Stomach (tissue), 9 donors: ENCODE results near the gene LRPPRC. TPM values are rescaled to one million over a fixed set of nuclear protein-coding genes. Genes with fewer than 3 reads are reported as not detected.

Experiments
- DNase-seq, 2 donors: peaks; one replicate each; pipeline versions ENCODE4 v3.0.0 to v3.0.0-alpha.2; 2013 to 2019
- H3K27ac ChIP-seq, 5 donors: fragments of 200-600 bp in 4 of 5; sonication (generic) in 4 of 5; one replicate each; pipeline ENCODE4 v1.5.1; 2013 to 2019; ENCODE audit warnings: mild to moderate bottlenecking in 1 of 5, moderate library complexity in 1 of 5
- H3K27me3 ChIP-seq, 3 donors: fragments of 200-600 bp; sonication (generic); one replicate each; pipeline ENCODE4 v1.5.1; 2017 to 2019; ENCODE audit warnings: mixed run types in 1 of 3
- H3K36me3 ChIP-seq, 4 donors: fragments of 200-600 bp; sonication (generic); 1 replicate in 3 of 4; 2 replicates in 1 of 4; pipeline ENCODE4 v1.5.1; 2016 to 2019
- H3K4me1 ChIP-seq, 4 donors: fragments of 200-600 bp; sonication (generic); one replicate each; pipeline ENCODE4 v1.5.1; 2016 to 2019
- H3K4me3 ChIP-seq, 4 donors: fragments of 200-600 bp; sonication (generic) in 3 of 4; one replicate each; pipeline ENCODE4 v1.5.1; 2016 to 2019; ENCODE audit warnings: mild to moderate bottlenecking in 1 of 4
- H3K9me3 ChIP-seq, 4 donors: fragments of 200-600 bp; sonication (generic); one replicate each; pipeline ENCODE4 v1.5.1; 2016 to 2019
- EP300 ChIP-seq: sonication (generic); formaldehyde crosslinking; IDR thresholded peaks from one replicate; pipeline ENCODE4 v1.6.1; 2017; ENCODE audit warnings: antibody characterized with exemption
- POLR2A ChIP-seq, 4 donors: fragments of 450-650 bp; IDR thresholded peaks; one replicate each; pipeline ENCODE4 v1.6.1; 2016; ENCODE audit warnings: antibody characterized with exemption in 4 of 4, control low read depth in 2 of 4, mild to moderate bottlenecking in 1 of 4, moderate library complexity in 1 of 4
- POLR2AphosphoS5 ChIP-seq, 3 donors: sonication (generic); formaldehyde crosslinking; IDR thresholded peaks; one replicate each; pipeline ENCODE4 v1.6.1; 2016; ENCODE audit warnings: antibody characterized with exemption in 3 of 3
- WGBS, 5 donors: extraction: QIAGEN DNeasy Blood & Tissue Kit in 3 of 5; methylation state at CpG; one replicate each; pipeline versions ENCODE4 v1.1.5 to v1.1.7; 2013 to 2018; 5-methylcytosine and 5-hydroxymethylcytosine counted together
- intact Hi-C: fragments of 100-400 bp; cut with DNase I; formaldehyde crosslinking; loops from one replicate; pipeline ENCODE4 v1.15.1; 2023; ENCODE audit warnings: low total_unique reads
- polyA plus RNA-seq, 3 donors: library from polyadenylated mRNA; stranded (reverse); fragments of 200-250 nt; gene quantifications; one replicate each; pipeline ENCODE4 v1.2.3, GENCODE V29; 2013
- small RNA-seq, 4 donors: library from RNA; depleted of rRNA; stranded (forward); fragments of <200 nt; gene quantifications; one replicate each; pipeline ENCODE3, GENCODE V24; 2016
- total RNA-seq, 5 donors: library from RNA; depleted of rRNA; stranded (reverse); fragments of >200 nt; gene quantifications; one replicate each; pipeline versions ENCODE4 v1.1.0 to v1.2.3, GENCODE V29; 2014 to 2016
- TF ChIP-seq, protein P1 (sequence below), 7 experiments: fragments of 450-650 bp in 4 of 7; fragments of 200-600 bp in 3 of 7; sonication (generic) in 3 of 7; IDR thresholded peaks; one replicate each; pipeline ENCODE4 v1.5.1; 2016 to 2019; ENCODE audit warnings: antibody characterized with exemption in 7 of 7, control low read depth in 2 of 7, mild to moderate bottlenecking in 1 of 7
- donor health status: healthy with polysubstance abuse.
- donor health status: Bipolar disorder and iron deficiency.
- donor health status: healthy.

The LRPPRC gene
- total and polyA plus RNA-seq, 8 donors, result 12.6 to 124 (median 35.5) TPM

DNA sequence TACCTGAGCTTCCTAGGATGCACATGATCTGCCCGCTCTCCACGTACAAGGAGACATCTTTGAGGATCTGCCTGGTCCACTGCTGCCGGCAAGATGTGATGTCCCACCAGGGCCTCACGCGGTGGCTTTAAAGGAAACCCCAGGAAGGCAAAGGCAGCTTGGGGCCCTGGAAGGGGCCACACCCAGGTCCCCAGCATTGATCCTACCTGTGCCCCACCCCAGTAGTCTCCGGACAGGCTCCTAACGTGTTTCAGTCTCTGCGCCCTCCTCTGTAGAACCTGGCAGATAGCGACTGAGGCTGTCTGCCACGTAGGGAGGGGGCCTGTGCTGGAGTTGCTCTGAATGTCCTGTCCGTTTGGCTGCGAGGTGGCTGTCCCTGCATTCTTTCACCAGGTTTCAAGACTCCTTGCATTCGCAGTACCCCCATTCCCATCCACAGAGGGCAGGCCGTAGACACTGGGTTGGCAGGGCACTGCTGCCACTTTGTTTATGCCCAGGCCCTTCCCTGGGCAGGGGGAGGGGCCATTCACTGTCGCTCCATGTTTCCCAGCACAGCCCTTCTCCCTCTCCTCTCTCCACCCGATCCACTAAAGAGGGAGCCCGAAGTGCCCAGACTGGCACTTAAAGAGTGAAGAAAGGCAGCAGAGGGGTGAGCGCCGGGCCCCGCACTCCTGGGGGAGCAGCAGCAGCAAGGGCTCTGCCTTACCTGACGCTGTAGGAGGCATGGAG lies 157.8 kb downstream of the LRPPRC start:
- TF ChIP-seq, protein P1, sequence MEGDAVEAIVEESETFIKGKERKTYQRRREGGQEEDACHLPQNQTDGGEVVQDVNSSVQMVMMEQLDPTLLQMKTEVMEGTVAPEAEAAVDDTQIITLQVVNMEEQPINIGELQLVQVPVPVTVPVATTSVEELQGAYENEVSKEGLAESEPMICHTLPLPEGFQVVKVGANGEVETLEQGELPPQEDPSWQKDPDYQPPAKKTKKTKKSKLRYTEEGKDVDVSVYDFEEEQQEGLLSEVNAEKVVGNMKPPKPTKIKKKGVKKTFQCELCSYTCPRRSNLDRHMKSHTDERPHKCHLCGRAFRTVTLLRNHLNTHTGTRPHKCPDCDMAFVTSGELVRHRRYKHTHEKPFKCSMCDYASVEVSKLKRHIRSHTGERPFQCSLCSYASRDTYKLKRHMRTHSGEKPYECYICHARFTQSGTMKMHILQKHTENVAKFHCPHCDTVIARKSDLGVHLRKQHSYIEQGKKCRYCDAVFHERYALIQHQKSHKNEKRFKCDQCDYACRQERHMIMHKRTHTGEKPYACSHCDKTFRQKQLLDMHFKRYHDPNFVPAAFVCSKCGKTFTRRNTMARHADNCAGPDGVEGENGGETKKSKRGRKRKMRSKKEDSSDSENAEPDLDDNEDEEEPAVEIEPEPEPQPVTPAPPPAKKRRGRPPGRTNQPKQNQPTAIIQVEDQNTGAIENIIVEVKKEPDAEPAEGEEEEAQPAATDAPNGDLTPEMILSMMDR (IDR thresholded peaks at IDR 0.05), result no peak
- TF ChIP-seq POLR2A (IDR thresholded peaks at IDR 0.05), result no peak
- no peak for TF ChIP-seq POLR2AphosphoS5 (IDR thresholded peaks at IDR 0.05)
- Histone ChIP-seq H3K4me3 (no peak overlapping the region), H3K27ac (no peak overlapping the region), H3K4me1 (no peaks in the 10 kb centered on the region), H3K36me3 (no peaks in the 10 kb centered on the region), H3K27me3 (peaks cover 0 to 7% (median 0%) of the 10 kb centered on the region in 3 donors), H3K9me3 (no peaks in the 10 kb centered on the region)
- no peak for DNase-seq
- intact Hi-C loops, result no loop called here
- 86 to 95% (median 89%) methylated on average over 14 to 21 of the region's 21 CpGs for WGBS, 5 donors

DNA sequence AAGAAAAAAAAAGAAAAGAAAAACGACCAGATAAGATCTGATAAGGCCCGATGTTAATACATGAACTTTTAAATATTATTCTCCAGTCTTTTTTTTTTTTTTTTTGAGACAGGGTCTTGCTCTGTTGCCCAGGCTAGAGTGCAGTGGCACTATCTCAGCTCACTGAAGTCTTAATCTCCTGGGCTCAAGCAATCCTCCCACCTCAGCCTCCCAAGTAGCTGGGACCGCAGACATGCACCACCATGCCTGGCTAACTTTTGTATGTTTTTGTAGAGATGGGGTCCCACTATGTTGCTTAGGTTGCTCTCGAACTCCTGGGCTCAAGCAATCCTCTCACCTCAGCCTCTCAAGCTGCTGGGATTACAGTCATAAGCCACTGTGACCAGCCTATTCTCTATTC lies 158.8 kb downstream of the LRPPRC start:
- no peak overlapping the region for H3K4me3 ChIP-seq
- 65 to 81% (median 74%) methylated on average over 4 of the region's 4 CpGs for WGBS, 5 donors
- intact Hi-C loops, result no loop called here
- TF ChIP-seq EP300 (no peak), POLR2A (IDR thresholded peaks at IDR 0.05) (no peak), POLR2AphosphoS5 (IDR thresholded peaks at IDR 0.05) (no peak)
- TF ChIP-seq, protein P1 (IDR thresholded peaks at IDR 0.05), result no peak
- peaks cover 0 to 17% (median 7%) of the 10 kb centered on the region in 3 donors for H3K27me3 ChIP-seq
- H3K36me3 ChIP-seq, result no peaks in the 10 kb centered on the region
- peaks cover 0 to 4% (median 3%) of the 10 kb centered on the region in 4 donors for H3K4me1 ChIP-seq
- H3K27ac ChIP-seq, result no peak overlapping the region
- no peak for DNase-seq
- H3K9me3 ChIP-seq, result no peaks in the 10 kb centered on the region

Small RNA genes within 50 kb of the gene (small RNA-seq; reads per million reads assigned to genes)
- 0 reads per million in 4 donors for gene RN7SL455P
- gene RNU6-1048P, result 0 reads per million in 4 donors

Other genes with a start within 250 kb of the LRPPRC start
- 10 to 100 TPM in 4 of 5 donors, 1 to 10 TPM in 1; 3.5 to 43.1 (median 30.3) TPM for gene DYNC2LI1, start 221.9 kb downstream of the LRPPRC start, total RNA-seq
- gene DYNC2LI1, start 221.9 kb downstream of the LRPPRC start, polyA plus RNA-seq, result 10 to 100 TPM; 15.8 to 22.9 (median 17.8) TPM
- gene ABCG5, start 157.2 kb downstream of the LRPPRC start, total RNA-seq, result under 1 TPM in 1 of 5 donors, not detected in 4; 0.92 TPM
- not detected for gene ABCG5, start 157.2 kb downstream of the LRPPRC start, polyA plus RNA-seq
- 1 to 10 TPM in 3 of 5 donors, not detected in 2; 1.1 to 8.9 (median 6.7) TPM for gene ABCG8, start 157.0 kb downstream of the LRPPRC start, total RNA-seq
- gene ABCG8, start 157.0 kb downstream of the LRPPRC start, polyA plus RNA-seq, result not detected
- gene PPM1B, start 172.9 kb upstream of the LRPPRC start, total RNA-seq, result 100 to 1,000 TPM in 1 of 5 donors, 10 to 100 TPM in 4; 11.7 to 122 (median 59.4) TPM
- 10 to 100 TPM; 16.8 to 29.6 (median 22.3) TPM for gene PPM1B, start 172.9 kb upstream of the LRPPRC start, polyA plus RNA-seq